NCI-H2227 (cell line): Measurements from ENCODE around the gene ZCWPW1.
"Not testable (repeated sequence)": the region's sequence is repeated elsewhere in the genome, so short reads cannot be mapped to it uniquely, and the experiment has no call there.

Experiments
- DNase-seq: peaks from one replicate; lab custom pipeline; 2025; ENCODE audit not compliant: unreplicated experiment; lab: John Stamatoyannopoulos, UW

ZCWPW1 gene

DNA sequence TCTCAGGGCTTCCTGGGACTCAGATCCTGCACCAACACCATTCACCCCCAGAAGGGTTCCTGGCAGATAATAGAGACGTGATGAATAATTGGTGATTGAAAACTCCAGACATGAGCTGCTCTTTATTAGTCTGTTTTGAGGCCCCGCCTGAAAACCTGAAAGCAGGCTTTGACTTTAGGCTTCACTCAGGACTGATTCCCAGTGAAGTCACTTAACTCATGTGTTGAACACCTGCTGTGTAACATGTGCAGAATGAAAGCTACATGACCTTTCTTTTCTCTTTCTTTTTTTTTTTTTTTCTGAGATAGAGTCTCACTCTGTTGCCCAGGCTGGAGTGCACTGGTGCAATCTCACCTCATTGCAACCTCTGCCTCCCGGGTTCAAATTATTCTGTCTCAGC lies 26.7 kb upstream of the ZCWPW1 start:
- no peak for DNase-seq

DNA sequence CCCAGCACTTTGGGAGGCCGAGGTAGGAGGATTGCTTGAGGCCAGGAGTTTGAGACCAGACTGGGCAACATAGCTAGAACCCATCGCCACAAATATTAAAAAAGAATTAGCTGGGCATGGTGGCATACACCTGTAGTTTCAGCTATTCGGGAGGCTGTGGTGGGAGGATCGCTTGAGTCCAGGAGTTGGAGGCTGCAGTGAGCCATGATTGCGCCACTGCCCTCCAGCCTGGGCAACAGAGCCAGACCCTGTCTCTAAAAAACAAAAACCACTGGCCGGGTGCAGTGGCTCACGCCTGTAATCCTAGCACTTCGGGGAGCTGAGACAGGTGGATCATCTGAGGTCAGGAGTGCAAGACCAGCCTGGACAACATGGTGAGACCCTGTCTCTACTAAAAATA lies 25.4 kb upstream of the ZCWPW1 start:
- not testable (repeated sequence) for DNase-seq

DNA sequence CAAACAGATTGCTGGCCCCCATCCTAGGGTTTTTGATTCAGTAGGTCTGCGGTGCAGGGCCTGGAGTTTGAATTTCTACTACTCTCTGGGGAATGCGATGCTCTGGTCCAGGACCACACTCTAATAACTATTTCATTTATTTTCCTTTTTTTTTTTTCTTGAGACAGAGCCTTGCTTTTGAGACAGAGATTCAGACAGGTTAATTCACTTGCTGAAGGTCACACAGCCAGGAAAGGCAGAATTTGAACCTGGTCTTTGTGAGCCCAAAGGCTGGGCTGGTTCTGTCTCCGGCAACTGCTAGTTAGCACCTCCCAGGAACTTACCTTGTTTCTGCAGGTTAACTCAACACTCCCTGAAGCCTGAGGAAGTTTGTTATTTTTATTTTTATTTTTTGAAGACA lies 24.0 kb upstream of the ZCWPW1 start:
- no peak for DNase-seq

DNA sequence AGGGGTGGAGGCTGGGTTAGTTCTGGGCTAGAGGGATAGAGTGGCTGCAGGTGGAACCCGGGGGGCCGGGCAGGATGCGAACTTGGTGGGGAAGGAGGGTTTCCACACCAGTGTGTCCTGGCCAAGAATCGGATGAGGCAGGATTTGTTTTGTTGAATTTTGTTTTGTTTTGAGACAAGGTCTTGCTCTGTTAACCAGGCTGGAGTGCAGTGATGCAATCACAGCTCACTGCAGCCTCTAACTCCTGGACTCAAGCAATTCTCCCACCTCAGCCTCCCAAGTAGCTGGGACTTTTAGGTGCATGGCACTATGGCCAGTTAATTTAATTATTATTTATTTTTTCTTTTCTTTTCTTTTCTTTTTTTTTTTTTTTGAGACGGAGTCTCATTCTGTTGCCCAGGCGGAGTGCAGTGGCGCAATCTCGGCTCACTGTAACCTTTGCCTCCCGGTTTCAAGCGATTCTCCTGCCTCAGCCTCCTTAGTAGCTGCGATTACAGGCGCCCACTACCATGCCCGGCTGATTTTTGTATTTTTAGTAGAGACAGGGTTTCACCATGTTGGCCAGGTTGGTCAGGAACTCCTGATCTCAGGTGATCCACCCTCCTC lies 20.8 kb upstream of the ZCWPW1 start:
- DNase-seq = no peak

DNA sequence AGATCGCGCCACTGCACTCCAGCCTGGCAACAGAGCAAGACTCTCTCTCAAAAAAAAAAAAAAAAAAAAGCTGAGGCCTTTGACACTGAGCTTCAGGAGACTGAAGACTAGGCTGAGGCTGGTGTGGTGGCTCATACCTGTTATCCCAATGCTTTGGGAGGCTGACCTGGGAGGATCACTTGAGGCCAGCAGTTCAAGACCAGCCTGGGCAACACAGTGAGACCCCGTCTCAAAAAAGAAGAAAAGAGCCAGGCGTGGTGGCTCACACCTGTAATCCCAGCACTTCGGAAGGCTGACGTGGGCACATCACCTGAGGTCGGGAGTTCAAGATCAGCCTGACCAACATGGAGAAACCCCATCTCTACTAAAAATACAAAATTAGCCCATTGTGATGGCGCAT lies 18.9 kb upstream of the ZCWPW1 start:
- DNase-seq = not testable (repeated sequence)

DNA sequence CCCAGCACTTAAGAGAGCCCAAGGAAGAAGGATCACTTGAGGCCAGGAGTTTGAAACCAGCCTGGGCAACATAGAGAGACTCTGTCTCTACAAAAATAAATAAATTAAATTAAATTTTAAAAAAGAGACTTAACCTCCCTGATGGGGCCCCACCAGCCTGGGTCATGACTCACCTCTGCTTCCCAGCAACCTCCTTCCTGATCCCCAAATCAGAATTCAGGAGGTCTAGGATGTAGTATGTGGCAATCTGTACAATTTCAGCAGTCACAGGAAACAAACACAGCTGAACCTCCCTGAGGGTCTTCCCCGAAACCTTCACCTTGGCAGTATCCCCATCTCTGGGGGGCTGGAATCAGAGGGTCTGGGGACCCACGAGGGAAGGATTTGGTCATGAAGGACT lies 17.5 kb upstream of the ZCWPW1 start:
- DNase-seq = no peak

DNA sequence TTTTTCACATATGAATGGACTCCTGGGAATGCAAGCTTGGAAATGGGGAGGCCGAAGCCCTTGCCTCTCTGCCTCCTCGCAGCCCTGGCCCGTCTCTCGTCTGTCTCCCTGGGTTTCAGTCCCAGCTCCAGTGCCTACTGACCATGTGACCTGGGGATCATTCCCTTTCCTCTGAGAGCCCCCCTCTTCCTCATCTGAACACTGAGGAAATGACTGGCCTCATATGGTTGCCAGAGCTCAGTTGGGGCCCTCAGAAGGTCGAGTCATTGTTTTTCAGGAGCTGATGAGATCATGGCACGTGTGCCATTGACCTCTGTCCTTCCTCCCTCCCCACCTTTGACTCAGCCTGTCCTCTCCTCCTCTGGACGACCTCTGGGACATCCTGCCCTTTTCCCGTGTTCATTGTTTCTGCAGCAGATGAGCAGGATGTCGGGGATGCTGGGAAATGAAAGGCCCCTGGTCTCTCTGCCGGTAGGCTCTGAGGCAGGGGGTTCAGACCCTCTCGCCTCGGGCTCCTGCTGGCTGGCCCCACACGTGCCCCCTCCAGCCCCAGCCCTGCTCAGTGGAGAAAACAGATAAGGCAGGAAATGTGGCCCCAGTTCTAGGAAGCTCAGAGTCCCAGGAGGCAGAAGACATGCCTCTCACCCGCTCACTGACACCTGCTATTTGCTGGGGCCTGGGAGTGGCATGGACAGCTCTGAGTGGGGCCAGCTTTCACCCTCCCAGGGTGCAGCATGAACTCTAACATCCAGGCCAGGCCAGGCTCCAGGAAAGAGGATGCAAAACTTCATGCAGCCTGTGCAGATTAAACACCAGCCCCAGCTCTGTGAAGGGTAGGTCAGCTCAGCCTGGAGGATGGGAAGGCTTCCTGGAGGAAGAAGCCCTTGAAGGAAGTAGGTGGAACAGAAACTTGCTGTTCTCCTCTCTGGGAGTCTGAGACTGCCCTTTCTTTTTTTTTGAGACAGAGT lies 16.1 kb upstream of the ZCWPW1 start:
- no peak for DNase-seq

DNA sequence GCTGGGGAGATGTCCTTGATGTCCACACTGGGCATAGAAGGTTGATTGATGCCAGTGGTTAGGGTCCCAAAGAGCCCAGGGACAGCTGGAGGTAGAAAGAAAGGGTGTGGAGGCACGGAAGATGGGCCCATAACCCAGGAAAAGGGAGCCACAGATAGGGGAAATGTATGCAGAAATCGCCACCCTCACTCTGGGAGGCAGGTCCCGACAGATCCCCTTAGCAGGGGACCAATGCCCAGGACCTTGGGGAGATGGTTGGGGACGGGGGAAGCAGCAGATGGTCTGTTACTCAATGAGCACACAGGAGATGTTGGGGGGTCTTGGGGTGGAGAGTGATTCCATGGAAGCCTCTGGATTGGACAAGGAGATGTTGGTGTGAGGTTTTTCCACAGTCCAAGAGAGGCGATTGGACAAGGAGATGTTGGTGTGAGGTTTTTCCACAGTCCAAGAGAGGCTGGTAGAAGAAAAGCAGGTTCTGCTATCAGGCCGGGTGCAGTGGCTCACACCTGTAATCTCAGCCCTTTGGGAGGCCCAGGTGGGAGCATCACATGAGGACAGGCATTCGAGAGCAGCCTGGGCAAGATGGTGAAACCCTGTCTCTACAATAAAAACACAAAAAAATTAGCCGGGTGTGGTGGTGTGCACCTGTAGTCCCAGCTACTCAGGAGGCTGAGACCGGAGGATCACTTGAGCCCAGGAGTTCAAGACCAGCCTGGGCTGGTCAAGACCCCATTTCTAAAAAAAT lies 14.8 kb upstream of the ZCWPW1 start:
- DNase-seq = no peak

DNA sequence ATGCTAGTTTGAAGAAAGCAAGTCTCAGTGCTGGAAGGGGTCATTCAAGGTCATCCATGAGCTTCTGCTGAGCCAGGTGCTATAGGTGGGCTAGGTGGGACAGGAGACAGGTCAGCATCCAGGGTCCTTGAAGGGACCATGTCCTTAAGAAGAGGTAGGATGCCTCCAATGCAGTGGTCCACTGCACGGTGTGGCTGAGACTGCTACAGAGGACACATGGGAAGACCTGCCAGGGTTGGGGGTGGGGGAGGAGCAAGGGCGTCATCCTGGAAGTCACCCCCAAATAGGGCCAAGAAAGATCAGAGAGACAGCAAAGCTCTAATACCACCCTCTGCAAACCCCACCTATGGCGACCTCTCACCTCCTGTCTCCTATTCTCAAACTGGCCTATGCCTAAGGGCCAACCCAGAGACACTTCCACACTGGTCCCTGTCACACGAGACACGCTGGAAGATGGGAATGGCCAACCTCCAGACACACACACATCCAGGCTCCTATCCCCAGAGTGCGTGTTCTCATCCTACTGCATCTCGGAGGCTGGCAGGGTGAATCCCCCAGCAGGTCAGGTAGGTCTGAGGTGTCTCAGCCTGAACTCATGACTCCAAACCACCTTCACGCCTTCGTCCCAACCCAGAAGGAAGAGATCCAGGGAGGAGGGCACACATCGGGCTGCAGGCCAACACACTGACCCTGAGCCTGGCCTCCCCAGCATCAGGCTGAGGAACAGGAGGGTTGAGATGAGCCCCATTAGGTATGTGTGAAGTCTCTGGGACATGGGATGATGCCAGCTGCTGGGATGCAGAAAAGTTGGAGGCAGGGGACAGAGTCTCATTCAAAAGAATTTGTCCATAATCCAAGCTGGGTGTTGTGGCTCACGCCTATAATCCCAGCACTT lies 13.4 kb upstream of the ZCWPW1 start:
- DNase-seq = no peak

DNA sequence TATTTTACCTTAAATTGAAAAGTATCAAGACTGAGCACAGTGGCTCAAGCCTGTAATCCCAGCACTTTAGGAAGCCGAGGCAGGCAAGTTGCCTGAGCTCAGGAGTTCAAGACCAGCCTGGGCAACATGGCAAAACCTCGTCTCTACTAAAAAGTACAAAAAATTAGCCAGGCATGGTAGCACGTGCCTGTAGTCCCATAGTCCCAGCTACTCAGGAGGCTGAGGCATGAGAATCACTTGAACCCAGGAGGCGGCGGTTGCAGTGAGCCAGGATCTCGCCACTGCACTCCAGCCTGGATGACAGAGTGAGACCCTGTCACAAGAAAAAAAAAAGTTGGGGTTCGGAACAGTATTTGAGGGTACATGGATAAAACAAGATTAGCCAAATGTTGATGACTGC lies 10.7 kb upstream of the ZCWPW1 start:
- DNase-seq = not testable (repeated sequence)

DNA sequence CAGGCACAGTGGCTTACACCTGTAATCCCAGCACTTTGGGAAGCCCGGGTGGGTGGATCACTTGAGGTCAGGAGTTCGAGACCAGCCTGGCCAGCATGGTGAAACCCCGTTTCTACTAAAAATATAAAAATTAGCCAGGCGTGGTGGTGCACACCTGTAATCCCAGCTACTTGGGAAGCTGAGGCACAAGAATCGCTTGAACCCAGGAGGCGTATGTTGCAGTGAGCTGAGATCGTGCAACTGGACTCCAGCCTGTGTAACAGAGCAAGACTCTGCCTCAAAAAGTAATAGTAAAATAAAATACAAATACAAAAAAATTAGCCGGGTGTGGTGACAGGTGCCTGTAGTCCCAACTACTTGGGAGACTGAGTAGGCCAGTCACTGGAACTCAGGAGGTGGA lies 10.2 kb upstream of the ZCWPW1 start:
- not testable (repeated sequence) for DNase-seq

DNA sequence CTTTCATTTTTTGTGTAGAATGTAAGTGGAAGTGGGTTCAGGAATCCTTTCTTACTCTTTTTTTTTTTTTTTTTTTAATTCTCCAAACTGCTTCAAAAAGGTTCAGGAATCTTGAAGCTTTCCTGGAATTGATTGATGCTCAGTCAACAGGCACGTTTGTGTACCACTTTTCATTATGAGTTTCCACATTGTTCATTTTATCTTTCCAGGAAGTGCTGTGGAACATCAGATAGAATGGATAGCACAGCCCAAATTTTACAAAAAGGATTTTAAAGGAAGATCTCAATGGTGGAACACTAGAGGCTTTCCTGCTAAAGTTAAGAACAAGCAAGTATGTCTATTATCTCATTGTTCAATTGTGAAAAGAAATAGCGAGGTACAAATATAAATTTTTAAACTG lies 9.7 kb upstream of the ZCWPW1 start:
- no peak for DNase-seq

DNA sequence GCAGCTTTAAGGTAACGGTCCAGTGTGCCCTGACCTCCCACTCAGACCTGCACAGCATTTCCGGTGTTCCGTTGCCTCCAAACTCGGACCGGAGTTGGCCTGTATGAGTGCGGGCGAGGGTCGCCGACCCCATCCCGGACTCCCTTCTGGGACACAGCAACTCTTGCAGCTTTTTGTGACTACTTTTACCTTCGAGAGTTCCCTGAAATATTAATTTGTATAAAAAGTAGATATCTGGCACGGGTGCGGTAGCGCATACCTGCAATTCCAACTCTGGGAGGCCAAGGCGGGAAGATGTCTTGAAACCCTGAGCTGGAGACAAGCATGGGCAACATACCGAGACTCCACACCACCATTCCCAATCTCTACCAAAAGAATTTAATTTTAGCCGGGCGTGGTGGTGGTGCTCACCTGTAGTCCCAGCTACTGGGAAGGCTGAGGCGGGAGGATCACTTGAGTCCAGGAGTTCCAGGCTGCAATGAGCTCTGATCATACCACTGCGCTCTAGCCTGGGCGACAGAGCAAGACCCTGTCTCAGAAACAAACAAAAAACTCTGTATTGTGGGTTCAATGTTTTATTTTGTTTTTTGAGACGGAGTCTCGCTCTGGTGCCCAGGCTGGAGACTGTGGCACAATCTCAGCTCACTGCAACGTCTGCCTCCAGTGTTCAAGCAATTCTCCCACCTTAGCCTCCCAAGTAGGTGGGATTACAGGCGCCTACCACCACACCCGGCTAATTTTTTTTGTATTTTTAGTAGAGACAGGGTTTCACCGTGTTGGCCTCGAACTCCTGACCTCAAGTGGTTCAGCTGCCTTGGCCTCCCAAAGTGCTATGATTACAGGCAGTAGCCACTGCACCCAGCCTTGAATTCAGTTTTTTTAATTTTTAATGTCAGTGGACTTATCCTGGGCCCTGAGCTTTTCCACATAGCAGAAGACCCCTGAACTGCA lies 8.9 kb upstream of the ZCWPW1 start:
- no peak for DNase-seq

DNA sequence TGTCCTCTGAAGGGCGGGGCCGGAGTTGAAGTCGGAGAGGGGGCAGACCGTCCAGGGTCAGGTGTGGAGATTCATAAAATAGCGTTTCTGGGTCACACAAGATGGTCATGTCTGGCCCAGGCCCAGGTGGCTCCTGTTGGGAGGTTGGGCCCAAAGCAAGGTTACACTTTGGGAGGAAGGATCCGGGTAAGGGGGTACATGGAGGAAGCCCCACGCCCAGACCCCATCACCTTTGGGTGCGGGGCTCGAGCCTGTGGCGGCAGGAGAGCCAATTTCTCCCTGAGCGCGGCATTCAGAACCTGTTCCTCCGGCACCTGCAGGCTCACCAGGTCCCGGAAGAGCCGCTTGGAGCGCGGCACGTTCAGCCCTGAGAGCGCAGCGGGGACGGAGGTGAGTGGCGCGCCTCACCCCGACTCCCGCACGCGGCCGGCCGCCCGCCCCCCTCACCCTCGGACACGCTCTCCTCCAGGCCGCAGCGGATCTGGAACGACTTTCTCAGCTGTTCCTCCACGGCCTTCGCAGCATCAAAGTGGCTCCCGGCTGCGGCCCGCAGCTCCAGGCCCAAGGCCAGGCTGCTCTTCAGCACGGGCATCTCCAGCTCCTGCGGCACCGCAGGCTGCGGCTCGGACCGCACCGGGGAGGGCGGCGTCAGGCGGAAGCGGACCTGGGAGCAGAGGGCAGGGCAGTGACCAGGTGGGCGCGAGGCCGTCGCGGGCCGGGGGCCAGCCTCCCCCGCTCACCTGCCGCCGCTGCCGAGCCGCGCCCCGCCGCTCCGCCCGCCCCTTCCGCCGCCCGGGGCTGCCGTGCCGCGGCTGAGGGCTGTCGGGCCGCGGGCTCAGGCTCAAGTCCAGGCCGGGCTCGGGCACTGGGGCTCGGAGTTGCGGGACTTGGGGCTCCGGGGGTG lies 7.2 kb upstream of the ZCWPW1 start:
- peak; percentile 68 for DNase-seq

DNA sequence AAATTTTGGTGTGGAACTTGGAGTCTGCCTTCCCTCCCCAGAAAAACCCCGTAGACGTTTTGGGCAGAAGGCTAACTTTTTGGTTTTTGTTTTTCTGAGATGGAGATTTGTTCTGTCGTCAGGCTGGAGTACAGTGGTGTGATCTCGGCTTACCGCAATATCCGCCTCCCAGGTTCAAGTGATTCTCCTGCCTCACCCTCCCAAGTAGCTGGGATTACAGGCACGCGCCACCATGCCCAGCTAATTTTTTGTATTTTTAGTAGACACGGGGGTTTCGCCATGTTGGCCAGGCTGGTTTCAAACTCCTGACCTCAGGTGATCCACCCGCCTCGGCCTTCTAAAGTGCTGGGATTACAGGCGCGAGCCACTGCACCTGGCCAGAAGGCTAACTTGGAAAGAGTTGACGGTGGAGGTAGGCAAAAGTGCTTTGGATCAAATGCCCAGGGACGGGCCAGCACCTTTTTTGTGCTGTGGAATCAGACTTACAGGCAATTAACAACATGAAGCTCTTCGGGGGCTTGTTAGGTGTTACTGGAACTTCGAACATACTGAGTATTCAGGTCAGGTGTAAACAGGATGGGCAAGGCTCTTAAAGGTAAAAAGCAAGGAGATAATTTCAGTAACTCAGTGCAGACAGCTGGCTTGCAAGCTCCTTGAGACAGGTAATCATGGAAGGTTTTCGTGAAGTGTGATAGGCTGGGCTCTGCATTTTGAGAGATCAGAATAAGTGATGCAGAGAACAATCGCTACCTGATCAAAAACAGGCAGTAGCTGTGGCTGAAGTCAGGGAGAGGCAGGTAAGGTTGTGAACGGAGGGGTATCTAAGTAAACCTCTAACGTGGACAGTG lies 6.0 kb upstream of the ZCWPW1 start:
- DNase-seq = no peak

DNA sequence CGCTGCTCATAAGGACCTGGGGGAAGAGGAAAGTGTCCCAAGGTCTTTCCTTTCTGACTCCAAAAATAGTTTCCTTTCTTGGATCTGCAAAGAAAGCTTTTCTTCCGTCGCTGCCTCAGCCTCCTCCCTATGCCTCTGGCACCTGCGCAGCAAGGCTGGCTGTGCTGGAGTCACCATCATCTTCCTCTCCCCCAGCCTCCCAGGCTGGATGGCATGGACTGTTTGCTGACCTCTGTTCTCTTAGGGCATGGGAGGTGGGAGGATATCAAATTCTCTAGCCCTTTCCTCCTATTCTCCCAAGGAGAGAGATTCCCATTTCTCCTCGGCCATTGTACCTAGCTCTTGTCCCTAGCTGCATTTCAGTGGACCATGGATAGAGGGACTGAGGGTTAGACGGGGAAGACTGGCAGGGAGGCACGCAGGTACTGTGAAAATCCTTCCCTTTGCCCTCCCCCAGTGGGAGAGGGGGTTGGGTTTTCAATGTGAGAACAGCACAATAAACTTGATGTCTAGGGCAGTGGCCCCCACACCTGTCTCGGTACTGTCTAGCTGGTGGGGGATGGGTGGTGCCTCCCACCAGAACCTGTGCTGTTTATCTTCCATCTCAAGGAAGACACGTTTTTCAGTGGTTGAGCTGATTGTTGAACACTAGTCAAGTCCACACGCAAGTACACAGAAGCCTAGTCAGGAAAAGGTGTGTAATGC lies 5.2 kb upstream of the ZCWPW1 start:
- DNase-seq = no peak

DNA sequence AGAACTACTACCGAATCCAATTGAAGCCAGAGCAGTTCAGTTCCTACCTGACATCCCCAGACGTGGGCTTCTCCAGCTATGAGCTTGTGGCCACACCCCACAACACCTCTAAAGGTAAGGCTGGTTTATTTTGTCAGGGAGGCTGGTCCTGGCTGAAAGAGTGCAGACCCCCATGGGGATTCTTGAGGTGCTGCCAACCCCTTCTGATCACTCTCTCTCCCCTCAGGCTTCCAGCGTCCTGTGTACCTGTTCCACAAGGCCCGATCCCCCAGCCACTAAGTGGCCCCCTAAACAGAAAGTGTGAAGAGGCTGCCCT lies 4.7 kb upstream of the ZCWPW1 start:
- DNase-seq = no peak
